ENCODE results near the gene WWC2.

WWC2 gene

GRCh38 chr4:183153190-183153916 lies 54.3 kb downstream of the WWC2 start:
- no peak for DNase-seq
- Mint-ChIP-seq H3K9me3 (peaks cover 6% of the 10 kb centered on the region), H3K27ac (no peak overlapping the region), H3K4me3 (no peak overlapping the region), H3K36me3 (ENCODE audit: low read depth) (peaks cover 19% of the 10 kb centered on the region), H3K4me1 (peaks cover 22% of the 10 kb centered on the region), H3K27me3 (ENCODE audit: low read depth, poor library complexity) (no peaks in the 10 kb centered on the region)
- no peak for TF ChIP-seq CTCF (IDR thresholded peaks at IDR 0.05)

GRCh38 chr4:183154701-183155391 lies 55.8 kb downstream of the WWC2 start:
- H3K36me3 Mint-ChIP-seq (ENCODE audit: low read depth) = peaks cover 17% of the 10 kb centered on the region
- H3K27me3 Mint-ChIP-seq (ENCODE audit: low read depth, poor library complexity) = no peaks in the 10 kb centered on the region
- H3K27ac Mint-ChIP-seq = peak overlapping the region; percentile 0

GRCh38 chr4:183155450-183156184 lies 56.6 kb downstream of the WWC2 start:
- Mint-ChIP-seq H3K27ac (peak overlapping the region; percentile 1), H3K36me3 (ENCODE audit: low read depth) (peaks cover 12% of the 10 kb centered on the region), H3K9me3 (no peaks in the 10 kb centered on the region), H3K4me1 (peaks cover 23% of the 10 kb centered on the region), H3K4me3 (no peak overlapping the region), H3K27me3 (ENCODE audit: low read depth, poor library complexity) (no peaks in the 10 kb centered on the region)
- DNase-seq = no peak
- no peak for TF ChIP-seq CTCF (IDR thresholded peaks at IDR 0.05)

More at GRCh38 chr4:183154701-183155391, 55.8 kb downstream of the WWC2 start:
- Mint-ChIP-seq H3K9me3 (peaks cover 4% of the 10 kb centered on the region), H3K4me3 (no peak overlapping the region), H3K4me1 (peaks cover 18% of the 10 kb centered on the region)
- peak; percentile 5 for DNase-seq
- no peak for TF ChIP-seq CTCF (IDR thresholded peaks at IDR 0.05)

DNA sequence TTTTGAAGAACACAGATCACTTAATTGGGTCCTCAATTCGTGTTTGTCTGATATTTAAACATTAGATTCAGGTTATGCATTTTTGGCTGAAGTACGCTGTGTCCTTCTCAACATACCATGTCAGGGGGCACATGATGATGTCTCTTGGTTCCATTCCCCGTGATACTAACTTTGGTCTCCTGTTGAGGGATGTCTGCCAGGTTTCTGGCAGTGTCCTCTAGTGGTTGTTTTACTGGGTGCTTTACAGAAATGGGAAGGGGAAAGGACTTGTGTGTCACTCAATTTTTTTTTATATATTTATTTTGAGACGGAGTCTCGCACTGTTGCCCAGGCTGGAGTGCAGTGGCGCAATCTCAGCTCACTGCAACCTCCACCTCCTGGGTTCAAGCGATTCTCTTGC lies 58.2 kb downstream of the WWC2 start:
- Mint-ChIP-seq H3K4me1 (peaks cover 35% of the 10 kb centered on the region), H3K4me3 (no peak overlapping the region), H3K27me3 (ENCODE audit: low read depth, poor library complexity) (no peaks in the 10 kb centered on the region), H3K36me3 (ENCODE audit: low read depth) (peaks cover 12% of the 10 kb centered on the region), H3K9me3 (no peaks in the 10 kb centered on the region), H3K27ac (no peak overlapping the region)
- DNase-seq = no peak
- TF ChIP-seq CTCF (IDR thresholded peaks at IDR 0.05) = no peak

GRCh38 chr4:183158062-183158461 lies 59.0 kb downstream of the WWC2 start:
- no peak for TF ChIP-seq CTCF (IDR thresholded peaks at IDR 0.05)
- Mint-ChIP-seq H3K27me3 (ENCODE audit: low read depth, poor library complexity) (no peaks in the 10 kb centered on the region), H3K9me3 (no peaks in the 10 kb centered on the region), H3K36me3 (ENCODE audit: low read depth) (peaks cover 12% of the 10 kb centered on the region), H3K4me3 (no peak overlapping the region), H3K4me1 (peaks cover 43% of the 10 kb centered on the region), H3K27ac (peak overlapping the region; percentile 7)
- no peak for DNase-seq

All from nephron progenitor cell (in vitro differentiated cells).